Glomerular visceral epithelial cell (primary cell): Measurements from ENCODE around the gene DHX40.
"Not testable (repeated sequence)": the region's sequence is repeated elsewhere in the genome, so short reads cannot be mapped to it uniquely, and the experiment has no call there.

Source experiments
- DNase-seq: peaks from one replicate; pipeline ENCODE4 v3.0.0-alpha.2; 2016; ENCODE audit errors: extremely low spot score

Gene DHX40

DNA sequence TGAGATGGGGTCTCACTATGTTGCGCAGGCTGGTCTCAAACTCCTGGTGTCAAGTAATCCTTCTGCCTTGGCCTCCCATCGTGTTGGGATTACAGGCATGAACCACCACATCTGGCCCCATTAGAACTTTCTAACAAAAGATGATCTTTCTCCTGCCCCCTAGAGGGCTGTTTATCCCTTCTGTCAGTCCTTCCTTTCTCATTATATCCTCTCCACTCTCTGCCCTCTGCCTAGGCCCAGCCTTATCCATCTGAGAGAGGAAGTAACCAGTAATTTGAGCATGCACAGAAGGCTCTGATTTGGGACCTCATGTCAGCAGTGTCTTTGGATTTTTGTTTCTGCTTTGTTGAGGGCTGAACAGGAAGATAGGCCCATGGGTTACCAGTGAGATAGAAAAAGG is 4.4 kb upstream of the DHX40 start:
- peak; percentile 6 for DNase-seq

DNA sequence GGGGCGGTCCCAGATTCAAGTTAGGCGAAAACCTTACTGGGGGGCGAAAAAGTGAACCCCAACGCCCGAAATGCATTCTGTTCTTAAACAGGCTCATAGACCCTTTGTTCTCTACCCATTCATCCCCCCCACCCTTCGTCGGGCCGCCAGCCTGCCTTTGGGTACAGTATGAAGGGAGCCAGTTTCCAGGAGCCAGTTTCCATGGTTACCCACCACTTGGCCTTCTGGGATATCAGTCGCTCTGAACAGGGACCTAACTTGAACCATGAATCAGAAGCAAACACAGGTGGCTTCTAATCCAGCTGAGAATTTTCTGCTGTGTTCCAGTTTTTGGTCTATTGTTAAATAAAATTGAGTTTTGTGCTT is 532 bp downstream of the DHX40 start:
- peak; percentile 77 for DNase-seq

DNA sequence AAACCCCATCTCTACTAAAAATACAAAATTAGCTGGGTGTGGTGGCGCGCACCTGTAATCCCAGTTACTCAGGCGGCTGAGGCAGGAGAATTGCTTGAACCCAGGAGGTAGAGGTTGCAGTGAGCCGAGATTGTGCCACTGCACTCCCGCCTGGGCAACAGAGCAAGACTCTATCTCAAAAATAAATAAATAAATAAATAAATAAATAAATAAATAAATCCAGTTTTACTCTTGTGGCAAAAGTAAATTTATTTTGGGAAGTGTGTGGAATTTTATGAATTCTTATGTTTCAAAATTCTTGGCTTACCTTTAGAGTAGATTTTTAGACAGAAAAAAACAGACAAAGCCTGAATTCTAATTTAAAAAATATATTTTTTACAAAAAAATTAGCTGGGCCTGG is 3.7 kb downstream of the DHX40 start:
- DNase-seq, result not testable (repeated sequence)

DNA sequence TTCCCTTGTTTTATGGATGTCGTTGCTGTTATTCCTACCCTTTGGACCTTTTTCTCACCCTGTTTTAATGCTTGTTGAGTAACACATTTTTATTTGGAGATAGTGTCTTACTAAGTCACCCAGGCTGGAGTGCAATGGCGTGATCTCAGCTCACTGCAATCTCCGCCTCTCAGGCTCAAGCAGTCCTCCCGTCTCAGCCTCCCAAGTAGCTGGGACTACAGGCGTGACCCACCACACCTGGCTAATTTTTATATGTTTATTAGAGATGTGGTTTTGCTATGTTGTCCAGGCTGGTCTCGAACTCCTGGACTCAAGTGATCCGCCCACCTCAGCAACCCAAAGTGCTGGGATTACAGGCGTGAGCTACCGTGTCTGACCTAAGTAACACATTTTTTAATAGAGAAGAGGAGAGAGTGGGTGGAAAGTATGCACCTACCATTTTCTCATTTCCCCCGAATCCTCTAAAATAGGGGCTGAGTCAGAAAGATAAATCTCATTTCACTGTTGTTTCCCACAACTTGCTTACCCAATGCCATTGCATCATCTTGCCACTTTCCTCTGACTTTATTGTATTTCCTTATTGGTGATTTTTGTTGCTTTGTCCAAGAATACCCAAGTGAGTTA is 7.0 kb downstream of the DHX40 start:
- no peak for DNase-seq

DNA sequence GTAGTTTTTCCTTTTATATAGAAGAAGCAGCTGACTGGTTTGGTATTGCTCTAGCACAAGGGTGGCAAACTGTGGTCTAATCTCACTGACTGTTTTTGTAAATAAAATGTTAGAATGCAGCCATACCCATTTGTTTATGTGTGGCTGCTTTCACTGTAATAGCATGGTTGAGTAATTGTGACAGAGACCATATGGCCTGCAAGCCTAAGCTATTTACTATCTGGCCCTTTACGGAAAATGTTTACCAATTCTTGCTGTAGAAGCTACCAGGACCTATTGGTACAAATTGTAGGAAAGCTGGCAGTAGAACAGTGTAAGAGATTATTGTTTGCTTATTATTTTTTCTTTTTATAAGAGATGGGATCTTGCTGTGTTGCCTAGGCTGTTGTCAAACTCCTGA is 18.8 kb downstream of the DHX40 start:
- DNase-seq, result not testable (repeated sequence)

DNA sequence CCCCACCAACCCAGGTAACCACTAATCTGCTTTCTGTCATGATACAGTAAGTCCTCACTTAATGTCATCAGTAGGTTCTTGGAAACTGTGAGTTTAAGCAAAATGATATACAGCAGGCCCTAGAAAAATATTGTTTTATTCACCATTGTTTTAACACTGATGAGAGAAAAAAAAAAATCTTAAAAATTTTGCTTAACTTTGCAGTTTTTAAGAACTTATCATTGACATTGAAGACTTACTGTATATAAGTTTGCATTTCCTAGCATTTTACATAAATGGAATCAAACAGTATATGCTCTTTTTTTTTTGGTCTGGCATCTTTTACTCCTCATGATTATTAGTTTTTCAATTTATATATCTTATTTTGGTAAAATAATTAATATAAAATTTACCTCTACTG is 34.8 kb downstream of the DHX40 start:
- DNase-seq, result no peak

DNA sequence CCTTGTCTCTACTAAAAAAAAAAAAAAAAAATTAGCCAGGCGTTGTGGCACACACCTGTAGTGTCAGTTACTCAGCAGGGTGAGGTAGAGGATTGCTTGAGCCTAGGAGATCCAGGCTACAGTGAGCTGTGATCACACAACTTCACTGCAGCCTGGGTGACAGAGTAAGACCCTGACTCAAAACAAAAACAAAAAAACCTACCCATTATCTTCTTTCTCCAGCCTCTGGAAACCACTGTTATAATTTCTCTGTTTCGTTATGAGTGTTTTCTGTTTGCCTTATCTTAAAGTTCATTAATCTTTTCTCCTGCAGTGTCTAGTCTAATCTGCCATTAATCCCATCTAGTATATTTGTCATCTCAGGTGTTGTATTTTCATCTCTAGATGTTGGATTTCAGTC is 35.7 kb downstream of the DHX40 start:
- DNase-seq, result no peak

DNA sequence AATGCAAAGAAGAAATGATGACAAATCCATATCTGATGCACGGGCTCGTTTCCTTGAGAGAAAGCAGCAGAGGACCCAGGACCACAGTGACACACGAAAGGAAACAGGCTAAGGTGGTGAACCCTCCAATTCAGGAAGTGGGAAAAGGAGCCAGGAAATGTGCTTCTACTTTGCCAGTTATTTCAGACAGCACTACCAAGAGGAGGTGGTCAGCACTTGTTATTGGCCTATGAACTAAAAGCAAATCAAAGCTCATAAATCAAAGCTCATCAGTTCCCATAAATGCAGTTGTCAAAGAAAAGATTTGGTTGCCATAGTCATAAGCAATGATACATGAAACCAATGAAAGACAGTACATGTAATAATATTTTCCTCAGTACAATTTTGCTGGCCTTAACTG is 41.7 kb downstream of the DHX40 start:
- DNase-seq, result no peak

DNA sequence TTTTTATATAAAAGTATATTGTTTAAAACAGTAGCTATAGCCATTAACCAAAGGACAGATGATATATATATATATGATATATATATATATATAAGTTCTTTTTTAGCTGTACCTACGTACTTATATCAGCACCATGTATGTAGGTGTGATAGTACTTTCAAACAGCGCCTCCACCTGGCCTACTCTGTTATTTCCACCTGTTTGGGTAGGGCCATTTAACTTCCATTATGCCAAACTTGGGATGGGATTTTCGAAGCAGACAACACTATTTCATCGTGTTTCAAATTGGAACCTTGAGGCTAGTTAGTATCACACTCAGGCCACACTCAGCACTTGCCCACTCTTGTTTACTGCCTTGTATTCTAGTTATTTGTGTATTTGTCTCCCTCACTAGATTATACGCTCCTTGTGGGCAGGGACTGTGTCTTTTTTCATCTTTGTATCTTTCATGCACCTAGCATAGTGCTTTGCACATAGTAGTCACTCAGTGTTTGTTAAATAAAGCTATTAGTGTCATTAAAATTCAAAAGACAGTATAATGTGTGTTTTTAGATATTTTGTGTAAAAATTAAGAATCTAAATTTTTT is 42.5 kb downstream of the DHX40 start:
- DNase-seq, result no peak

DNA sequence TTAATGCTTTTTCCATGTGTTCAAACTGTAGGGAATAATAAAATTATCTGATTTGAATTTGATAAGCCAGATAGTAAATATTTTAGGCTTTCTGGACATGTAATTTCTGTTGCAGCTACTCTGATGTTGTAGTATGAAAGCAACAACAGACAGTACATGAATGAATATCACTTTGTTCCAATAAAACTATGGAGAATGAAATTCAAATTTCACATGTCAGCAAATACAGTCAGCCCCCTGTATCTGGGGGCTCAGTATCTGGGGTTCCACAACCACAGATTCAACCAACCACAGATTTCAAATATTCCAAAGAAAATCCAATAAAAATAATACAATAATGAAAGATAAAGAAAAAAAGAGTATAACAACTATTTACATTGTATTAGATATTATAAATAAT is 46.1 kb downstream of the DHX40 start:
- no peak for DNase-seq

DNA sequence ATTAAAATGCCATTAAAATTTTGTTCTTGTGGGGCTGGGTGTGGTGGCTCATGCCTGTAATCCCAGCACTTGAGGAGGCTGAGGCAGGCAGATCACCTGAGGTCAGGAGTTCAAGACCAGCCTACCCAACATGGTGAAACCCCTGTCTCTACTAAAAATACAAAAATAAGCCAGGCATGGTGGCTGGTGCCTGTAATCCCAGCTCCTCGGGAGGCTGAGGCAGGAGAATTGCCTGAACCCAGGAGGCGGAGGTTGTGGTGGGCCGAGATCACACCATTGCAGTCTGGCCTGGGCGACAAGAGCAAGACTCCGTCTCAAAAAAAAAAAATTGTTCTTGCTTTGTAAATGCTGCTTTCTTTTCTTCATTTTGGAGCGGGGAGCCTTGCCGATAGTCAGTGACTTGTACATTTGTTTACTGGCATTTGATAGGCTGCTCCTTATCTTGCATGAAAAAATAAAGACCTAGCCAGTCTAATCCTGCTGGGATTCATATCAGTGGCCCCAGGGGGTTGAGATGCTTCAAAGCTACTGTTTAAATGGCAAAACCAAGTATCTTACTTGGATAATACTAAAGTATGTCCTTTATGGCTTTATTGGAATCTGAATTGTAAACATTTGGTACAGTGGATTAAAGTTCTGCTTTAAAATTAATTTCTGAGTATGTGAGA is 51.0 kb downstream of the DHX40 start:
- no peak for DNase-seq

DNA sequence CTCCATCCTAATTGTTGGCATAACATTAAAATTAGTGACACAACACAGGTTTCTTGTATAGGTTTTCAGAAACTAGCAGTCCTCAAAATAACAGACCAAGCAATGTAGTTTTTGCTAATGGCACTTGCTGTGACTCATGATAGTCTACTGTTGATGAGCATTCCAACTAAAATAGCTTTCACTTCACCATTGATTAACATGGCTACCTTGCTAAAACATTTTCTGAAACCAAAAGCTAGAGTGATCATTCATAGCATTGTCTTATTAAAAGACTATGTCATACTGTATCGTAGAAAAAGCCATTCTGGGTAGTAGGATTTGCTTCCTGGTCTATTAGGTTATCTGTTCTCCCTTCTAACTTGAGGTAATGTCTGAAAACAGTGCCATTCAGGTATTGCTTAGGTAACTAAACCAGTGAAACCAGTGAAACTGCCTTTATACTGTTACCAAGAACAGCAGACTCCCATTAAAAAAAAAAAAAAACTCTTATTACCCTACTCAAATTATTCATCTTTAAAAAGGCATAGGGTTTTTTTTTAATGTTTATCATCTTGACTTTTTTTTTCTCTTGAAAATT is 51.8 kb downstream of the DHX40 start:
- no peak for DNase-seq

DNA sequence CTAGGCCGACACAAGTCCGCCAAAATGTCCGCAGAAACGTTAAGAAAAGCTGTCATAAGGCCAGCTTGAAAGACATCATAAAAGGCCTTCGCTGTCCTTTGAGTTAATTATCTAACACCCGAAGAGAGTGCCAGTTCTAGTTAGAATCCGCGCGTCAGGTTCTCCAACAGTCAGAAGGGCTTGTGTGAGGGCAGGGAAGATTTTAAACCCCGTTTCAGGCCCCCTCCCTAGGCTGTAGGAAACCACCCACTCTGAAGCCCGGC is 53.6 kb downstream of the DHX40 start:
- no peak for DNase-seq

DNA sequence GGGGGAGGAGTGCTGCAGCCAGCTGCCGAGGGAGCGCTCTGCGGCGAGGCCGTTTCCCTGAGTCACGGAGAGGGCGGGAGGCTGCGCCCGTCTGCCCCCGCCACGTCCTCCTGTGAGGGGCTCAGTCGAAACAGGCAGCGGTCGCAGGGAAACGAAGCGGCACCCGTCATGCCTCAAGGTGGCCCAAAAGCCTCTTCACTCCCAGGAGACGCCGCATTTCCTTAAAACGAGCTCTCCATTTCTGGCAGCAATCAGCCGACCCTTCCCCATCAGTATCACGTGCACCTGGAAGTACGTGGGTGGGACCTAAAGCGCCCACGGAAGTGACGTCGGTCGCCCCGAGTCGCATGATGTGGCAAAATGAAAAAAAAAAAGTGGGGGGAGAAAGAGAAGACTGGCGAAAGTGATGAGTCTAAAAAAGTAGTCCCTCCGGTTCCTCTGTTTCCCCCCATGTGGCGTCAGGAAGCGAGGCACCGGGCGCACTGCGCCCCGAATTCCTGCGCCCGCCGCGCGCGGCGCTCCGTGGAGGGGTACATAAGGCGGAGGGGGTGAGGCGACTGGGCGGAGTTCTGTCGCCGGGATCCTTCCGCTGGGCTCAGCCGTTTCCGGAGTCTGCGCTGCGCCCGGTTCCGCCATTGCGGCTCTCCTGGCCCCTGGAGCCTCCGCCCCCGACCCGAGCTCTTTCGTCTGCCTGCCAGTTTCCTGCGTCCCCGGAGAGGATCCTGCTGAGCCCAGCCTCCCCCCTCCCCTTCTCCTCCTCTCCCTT is 54.1 kb downstream of the DHX40 start, which contains the start of gene CLTC:
CLTC (plus strand) TSS at position 598 of the 766 bp plus-strand sequence. CDS start 237 bp downstream, outside the sequence.
- DNase-seq, result peak; percentile 97

DNA sequence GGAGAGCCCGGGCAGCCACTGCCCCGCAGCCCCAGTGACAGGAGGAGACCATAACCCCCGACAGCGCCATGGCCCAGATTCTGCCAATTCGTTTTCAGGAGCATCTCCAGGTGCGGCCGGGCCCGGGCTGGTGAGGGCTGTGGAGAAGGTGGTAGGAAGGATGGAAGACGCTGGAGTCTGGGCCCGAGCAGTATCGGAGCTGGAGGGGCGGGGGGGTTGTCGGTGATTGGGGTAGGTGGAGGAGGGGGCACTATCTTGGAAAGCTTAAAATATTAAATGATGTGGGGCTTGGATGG is 54.6 kb downstream of the DHX40 start:
- no peak for DNase-seq

DNA sequence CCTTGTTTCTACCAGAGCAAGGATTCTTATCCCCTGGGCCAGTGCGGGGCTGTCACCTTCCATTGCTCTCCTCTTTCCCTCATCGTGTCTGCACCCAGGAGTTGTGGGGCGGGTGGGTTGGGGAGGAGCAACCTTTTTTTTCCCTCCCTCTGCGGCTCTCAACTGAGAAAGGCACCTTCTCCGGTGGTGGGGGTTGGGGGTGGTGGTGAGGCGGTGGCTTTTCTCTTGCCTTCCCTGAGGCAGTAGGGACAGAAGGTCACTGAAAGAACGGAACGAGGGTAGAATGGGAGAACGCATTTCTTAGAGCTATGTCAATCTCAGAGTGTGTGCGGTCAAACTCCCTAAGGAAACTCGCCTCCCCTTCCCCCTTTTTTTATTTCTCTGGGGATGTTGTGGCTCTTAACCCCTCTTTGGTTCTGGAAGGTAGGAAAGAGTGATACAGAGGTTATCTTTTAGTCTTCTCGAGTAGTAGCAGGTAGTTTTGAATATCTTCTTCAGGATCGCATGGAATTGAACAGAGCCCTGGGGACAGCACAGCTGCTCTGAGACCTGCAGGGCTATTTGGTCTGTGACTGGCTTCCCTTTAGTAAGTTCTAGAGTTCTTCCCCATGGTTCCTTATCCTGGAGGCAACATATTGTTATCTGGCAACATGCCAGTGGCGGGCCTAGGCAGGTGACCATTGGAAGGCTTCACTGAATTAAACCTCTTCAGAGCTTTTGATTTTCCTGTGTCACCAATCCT is 55.3 kb downstream of the DHX40 start:
- peak; percentile 64 for DNase-seq

DNA sequence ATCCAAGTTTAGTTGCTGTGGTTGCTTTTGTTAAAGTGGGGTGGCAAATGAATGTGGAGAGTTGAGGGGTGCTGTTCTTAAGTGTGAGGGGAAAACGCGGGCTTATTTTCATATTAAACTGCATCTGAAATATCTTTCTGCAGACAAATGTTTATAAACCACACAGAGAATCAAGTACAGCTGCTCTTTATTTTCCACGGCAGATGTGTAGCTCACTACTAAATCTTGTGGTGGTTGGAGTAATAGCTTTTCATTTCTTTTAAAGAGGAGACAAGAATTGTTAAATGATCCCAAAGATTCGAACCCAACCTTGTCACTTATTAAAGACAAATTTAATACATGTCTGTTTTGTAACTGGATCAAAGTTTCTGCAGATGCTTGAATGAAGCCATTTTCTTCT is 56.4 kb downstream of the DHX40 start:
- no peak for DNase-seq

DNA sequence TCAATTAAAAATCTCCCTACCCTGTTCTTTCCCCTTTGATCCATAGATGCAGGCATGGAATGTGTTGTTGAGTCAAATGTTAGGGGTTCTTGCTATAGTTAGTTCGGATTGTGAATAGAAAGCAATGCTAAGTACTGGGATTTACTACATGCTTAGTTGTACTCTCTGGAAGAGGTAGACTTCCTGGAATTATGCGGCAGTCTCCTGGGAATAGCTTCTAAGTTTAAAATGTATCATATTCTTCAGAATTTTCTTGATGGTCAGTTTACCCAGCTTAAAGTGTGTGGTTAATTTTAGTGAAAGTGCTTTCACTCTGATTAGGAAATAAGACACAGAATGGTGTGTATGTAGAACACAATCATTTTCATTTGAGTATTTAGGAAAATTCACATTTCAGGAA is 57.7 kb downstream of the DHX40 start:
- no peak for DNase-seq

DNA sequence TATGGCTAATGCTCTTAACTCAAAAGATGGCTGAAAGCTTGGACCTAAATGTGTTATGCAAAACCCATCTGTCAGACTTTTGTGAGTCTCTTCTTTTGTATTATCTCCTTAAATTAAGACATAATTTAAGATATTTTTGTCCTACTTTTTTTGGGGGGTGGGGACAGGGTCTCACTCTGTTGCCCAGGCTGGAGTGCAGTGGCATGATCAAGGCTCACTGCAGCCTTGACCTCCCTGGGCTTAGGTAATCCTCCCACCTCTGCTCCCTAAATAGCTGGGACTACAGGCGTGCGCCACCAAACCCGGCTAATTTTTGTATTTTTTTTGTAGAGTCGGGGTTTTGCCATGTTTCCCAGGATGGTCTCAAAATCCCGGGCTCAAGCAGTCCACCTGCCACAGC is 61.3 kb downstream of the DHX40 start:
- no peak for DNase-seq

DNA sequence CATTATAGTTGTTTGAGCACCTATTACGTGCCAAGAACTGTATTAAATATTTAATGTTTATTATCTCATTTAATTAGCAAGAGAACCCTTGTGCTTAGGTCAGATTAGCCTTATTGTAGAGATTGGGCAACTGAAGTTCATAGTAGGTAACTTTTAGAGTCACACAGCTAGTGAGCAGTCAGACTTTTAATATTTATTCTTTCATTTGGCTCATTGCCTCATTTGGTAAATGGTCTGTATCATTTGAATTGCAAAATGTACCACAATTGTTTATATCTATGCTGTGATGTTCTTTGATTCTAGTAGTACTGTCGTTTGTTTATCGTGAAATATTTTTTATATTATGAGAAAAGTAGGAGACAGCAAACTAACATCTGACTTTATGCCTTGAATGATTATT is 61.9 kb downstream of the DHX40 start:
- DNase-seq, result no peak

DNA sequence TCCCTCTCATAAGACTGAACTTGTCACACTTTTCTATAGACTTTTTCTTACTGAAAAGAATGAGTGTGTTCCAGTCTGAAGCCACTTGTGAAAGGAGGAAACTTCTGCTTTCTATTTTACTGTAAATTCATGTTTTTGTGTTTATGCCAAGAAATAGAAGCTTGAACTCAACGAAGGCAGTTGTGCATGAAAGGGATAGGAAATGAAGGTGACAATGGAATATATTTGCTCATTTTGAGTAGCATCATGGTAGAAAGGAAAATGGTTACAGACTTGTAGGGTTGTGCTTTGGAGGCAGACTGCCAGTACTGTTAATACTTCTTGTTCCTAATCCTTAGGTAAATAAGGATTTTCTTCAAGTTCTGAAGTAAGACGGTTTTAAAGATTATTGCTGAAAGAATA is 62.4 kb downstream of the DHX40 start:
- DNase-seq, result no peak

DNA sequence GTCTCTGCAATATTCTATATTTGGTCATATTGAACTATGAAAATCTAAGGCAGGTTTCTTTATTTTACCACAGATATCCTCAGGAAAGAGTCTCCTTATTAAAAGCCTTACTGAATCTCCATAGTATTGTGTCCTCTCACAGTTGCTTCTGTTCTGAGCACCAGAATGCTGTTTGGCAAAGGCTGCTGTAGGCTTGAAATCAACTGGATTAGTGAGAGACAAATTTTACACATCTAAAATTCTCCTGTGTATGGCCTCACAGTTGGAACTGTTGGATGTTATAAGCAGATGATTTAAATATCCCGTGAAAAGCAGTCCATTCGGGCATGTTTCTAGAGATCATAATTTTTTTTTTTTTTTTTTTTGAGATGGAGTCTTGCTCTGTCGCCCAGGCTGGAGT is 63.8 kb downstream of the DHX40 start:
- DNase-seq, result no peak
